ENCODE data around the gene DDX46.
"Not testable (repeated sequence)": the region's sequence is repeated elsewhere in the genome, so short reads cannot be mapped to it uniquely, and the experiment has no call there.

Gene DDX46

DNA sequence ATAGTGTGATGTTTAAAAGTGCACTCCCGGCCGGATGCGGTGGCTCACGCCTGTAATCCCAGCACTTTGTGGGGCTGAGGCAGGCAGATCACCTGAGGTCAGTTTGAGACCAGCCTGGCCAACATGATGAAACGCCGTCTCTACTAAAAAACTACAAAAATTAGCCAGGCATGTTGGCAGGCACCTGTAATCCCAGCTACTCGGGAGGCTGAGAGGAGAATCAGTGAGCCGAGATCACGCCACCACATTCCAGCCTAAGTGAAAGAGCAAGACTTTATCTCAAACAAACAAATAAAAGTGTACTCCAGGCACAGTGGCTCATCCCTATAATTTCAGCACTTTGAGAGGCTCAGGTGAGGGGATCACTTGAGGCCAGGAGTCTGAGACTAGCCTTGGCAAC is 79.8 kb downstream of the DDX46 start:
- H3K27ac Mint-ChIP-seq; intact Hi-C loops (cut with micrococcal nuclease); H3K4me3 Mint-ChIP-seq; H3K27me3 Mint-ChIP-seq; H3K9me3 Mint-ChIP-seq; H3K4me1 Mint-ChIP-seq (ENCODE audit: low read depth): not testable (repeated sequence)
- H3K36me3 Mint-ChIP-seq (ENCODE audit: low read depth) = peaks cover 60% of the 10 kb centered on the region

DNA sequence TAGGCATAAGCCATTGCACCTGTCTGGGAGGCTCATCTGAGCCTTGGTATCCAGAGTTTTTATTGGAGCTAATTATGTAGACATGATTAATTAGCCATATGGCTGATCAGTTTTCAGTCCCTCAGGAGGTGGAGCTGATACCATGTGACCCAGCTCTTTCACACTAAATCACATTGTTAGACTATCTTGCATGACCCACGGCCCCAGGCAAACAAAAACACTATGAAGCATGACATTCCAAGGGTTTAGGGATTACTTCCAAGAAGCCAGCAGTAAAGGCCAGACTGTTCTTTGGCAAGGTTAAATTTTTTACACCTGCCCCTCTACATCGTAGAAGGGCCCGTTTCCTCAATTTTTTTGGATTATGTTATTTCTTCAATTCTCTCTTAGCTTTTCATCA is 82.2 kb downstream of the DDX46 start:
- H3K36me3 Mint-ChIP-seq (ENCODE audit: low read depth) = peaks cover 54% of the 10 kb centered on the region
- H3K9me3 Mint-ChIP-seq = no peaks in the 10 kb centered on the region
- intact Hi-C loops (cut with micrococcal nuclease) = no loop called here
- no peak overlapping the region for H3K27ac Mint-ChIP-seq
- peaks cover 11% of the 10 kb centered on the region for H3K4me1 Mint-ChIP-seq (ENCODE audit: low read depth)
- H3K4me3 Mint-ChIP-seq = no peak overlapping the region
- H3K27me3 Mint-ChIP-seq = no peaks in the 10 kb centered on the region

DNA sequence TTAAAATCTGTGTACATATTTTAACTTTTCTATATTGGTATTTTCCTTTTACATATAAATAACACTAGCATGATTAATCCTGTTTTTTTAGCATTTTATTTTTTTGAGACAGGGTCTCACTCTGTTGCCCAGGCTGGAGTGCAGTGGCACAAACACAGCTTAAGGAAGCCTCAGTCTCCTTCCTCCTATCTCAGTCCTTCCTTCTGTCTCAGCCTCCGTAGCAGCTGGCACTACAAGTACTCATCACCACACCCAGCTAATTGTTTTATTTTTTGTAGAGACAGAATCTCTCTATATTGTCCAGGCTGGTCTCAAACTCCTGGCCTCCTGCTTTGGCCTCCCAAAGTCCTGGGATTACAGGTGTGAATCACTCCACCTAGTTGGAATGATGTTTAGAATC is 85.7 kb downstream of the DDX46 start:
- H3K36me3 Mint-ChIP-seq (ENCODE audit: low read depth) = peaks cover 61% of the 10 kb centered on the region
- no peaks in the 10 kb centered on the region for H3K27me3 Mint-ChIP-seq
- H3K9me3 Mint-ChIP-seq = no peaks in the 10 kb centered on the region
- H3K4me1 Mint-ChIP-seq (ENCODE audit: low read depth) = peaks cover 21% of the 10 kb centered on the region
- no peak overlapping the region for H3K4me3 Mint-ChIP-seq
- intact Hi-C loops (cut with micrococcal nuclease) = loop anchor here (2.0 kb wide), 1 partner anchor 61 kb away; the partner anchor contains the start of gene PCBD2
- peak overlapping the region; percentile 96 for H3K27ac Mint-ChIP-seq

GRCh38 chr5:134845335-134845851 is 86.8 kb downstream of the DDX46 start:
- Mint-ChIP-seq H3K9me3 (no peaks in the 10 kb centered on the region), H3K27ac (peak overlapping the region; percentile 96), H3K4me3 (peak overlapping the region; percentile 87), H3K4me1 (ENCODE audit: low read depth) (peaks cover 21% of the 10 kb centered on the region), H3K36me3 (ENCODE audit: low read depth) (peaks cover 59% of the 10 kb centered on the region), H3K27me3 (no peaks in the 10 kb centered on the region)
- intact Hi-C loops (cut with micrococcal nuclease) = loop anchor here (1.0 to 5.0 kb wide), 3 partner anchors 29 to 108 kb away; partner anchors contain the start of genes CAMLG, PCBD2 and TXNDC15

GRCh38 chr5:134845852-134846640 is 87.5 kb downstream of the DDX46 start, which contains the start of gene C5orf24:
C5orf24 (plus strand) TSS chr5:134845968; CDS start chr5:134854901, 8,933 bp downstream.
- H3K27ac Mint-ChIP-seq = peak within 1 kb of the TSS; percentile 96
- no peaks in the 10 kb centered on the region for H3K9me3 Mint-ChIP-seq
- peak within 1 kb of the TSS; percentile 87 for H3K4me3 Mint-ChIP-seq
- intact Hi-C loops (cut with micrococcal nuclease) = loop anchor here (1.0 to 5.0 kb wide), 3 partner anchors 28 to 109 kb away; partner anchors contain the start of genes CAMLG, PCBD2 and TXNDC15
- peaks cover 21% of the 10 kb centered on the region for H3K4me1 Mint-ChIP-seq (ENCODE audit: low read depth)
- H3K27me3 Mint-ChIP-seq = no peaks in the 10 kb centered on the region
- H3K36me3 Mint-ChIP-seq (ENCODE audit: low read depth) = peaks cover 60% of the 10 kb centered on the region

GRCh38 chr5:134846641-134846960 is 88.0 kb downstream of the DDX46 start:
- peak overlapping the region; percentile 96 for H3K27ac Mint-ChIP-seq
- peaks cover 63% of the 10 kb centered on the region for H3K36me3 Mint-ChIP-seq (ENCODE audit: low read depth)
- peaks cover 21% of the 10 kb centered on the region for H3K4me1 Mint-ChIP-seq (ENCODE audit: low read depth)
- no peaks in the 10 kb centered on the region for H3K27me3 Mint-ChIP-seq
- H3K9me3 Mint-ChIP-seq = no peaks in the 10 kb centered on the region
- intact Hi-C loops (cut with micrococcal nuclease) = loop anchor here (5.0 kb wide), 1 partner anchor 109 kb away; the partner anchor contains the start of gene CAMLG
- peak overlapping the region; percentile 87 for H3K4me3 Mint-ChIP-seq

DNA sequence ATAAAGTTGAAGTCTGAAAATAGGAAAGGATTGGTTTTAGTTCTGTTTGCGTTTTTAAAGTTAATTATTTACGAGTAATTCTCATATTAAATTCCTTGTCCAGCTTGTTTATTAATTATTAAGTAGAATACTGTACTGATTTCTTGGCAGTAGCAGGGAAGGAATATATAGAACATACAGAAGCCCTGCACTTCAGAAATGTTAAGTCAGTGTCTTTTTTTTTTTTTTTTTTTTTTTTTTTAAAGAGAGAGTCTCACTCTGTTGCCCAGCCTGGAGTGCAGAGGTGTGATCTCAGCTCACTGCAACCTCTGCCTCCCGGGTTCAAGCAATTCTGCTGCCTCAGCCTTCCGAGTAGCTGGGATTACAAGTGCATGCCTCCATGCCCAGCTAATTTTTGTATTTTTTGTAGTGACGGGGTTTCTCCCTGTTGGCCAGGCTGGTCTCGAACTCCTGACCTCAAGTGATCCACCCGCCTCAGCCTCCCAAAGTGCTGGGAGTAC is 90.9 kb downstream of the DDX46 start:
- H3K27ac Mint-ChIP-seq, H3K4me3 Mint-ChIP-seq, H3K9me3 Mint-ChIP-seq, H3K27me3 Mint-ChIP-seq: not testable (repeated sequence)
- Mint-ChIP-seq H3K36me3 (ENCODE audit: low read depth) (peaks cover 78% of the 10 kb centered on the region), H3K4me1 (ENCODE audit: low read depth) (peaks cover 21% of the 10 kb centered on the region)
- intact Hi-C loops (cut with micrococcal nuclease) = loop anchor here (5.0 kb wide), 1 partner anchor 112 kb away; the partner anchor contains the start of gene CAMLG

GRCh38 chr5:134851307-134851923 is 92.8 kb downstream of the DDX46 start:
- no peaks in the 10 kb centered on the region for H3K27me3 Mint-ChIP-seq
- intact Hi-C loops (cut with micrococcal nuclease) = no loop called here
- H3K36me3 Mint-ChIP-seq (ENCODE audit: low read depth) = peaks cover 81% of the 10 kb centered on the region
- H3K27ac Mint-ChIP-seq = no peak overlapping the region
- H3K9me3 Mint-ChIP-seq = no peaks in the 10 kb centered on the region
- no peak overlapping the region for H3K4me3 Mint-ChIP-seq
- peaks cover 11% of the 10 kb centered on the region for H3K4me1 Mint-ChIP-seq (ENCODE audit: low read depth)

DNA sequence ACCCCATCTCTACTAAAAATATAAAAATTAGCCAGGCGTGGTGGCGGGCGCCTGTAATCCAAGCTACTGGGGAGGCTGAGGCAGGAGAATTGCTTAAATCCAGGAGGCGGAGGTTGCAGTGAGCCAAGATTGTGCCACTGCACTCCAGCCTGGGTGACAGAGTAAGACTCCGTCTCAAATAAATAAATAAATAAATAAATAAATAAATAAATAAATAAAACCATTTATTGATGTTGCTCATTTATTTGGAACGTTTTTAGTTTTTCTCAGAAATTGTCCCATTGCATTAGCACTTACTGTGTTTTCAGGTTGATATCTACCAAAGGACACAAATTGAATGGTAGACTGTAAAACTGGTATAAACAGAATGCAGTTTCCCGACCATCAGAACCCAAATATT is 97.9 kb downstream of the DDX46 start:
- H3K4me3 Mint-ChIP-seq; H3K9me3 Mint-ChIP-seq; H3K4me1 Mint-ChIP-seq (ENCODE audit: low read depth); H3K27ac Mint-ChIP-seq; H3K27me3 Mint-ChIP-seq; intact Hi-C loops (cut with micrococcal nuclease): not testable (repeated sequence)
- peaks cover 72% of the 10 kb centered on the region for H3K36me3 Mint-ChIP-seq (ENCODE audit: low read depth)

GRCh38 chr5:134857401-134857800 is 98.8 kb downstream of the DDX46 start:
- Mint-ChIP-seq H3K36me3 (ENCODE audit: low read depth) (peaks cover 68% of the 10 kb centered on the region), H3K27ac (no peak overlapping the region), H3K4me1 (ENCODE audit: low read depth) (no peaks in the 10 kb centered on the region), H3K4me3 (no peak overlapping the region), H3K9me3 (no peaks in the 10 kb centered on the region), H3K27me3 (no peaks in the 10 kb centered on the region)
- intact Hi-C loops (cut with micrococcal nuclease) = no loop called here

GRCh38 chr5:134864707-134865106 is 106.1 kb downstream of the DDX46 start:
- Mint-ChIP-seq H3K36me3 (ENCODE audit: low read depth) (peaks cover 20% of the 10 kb centered on the region), H3K4me1 (ENCODE audit: low read depth) (no peaks in the 10 kb centered on the region), H3K4me3 (no peak overlapping the region), H3K9me3 (no peaks in the 10 kb centered on the region), H3K27me3 (no peaks in the 10 kb centered on the region), H3K27ac (no peak overlapping the region)
- intact Hi-C loops (cut with micrococcal nuclease) = no loop called here

DNA sequence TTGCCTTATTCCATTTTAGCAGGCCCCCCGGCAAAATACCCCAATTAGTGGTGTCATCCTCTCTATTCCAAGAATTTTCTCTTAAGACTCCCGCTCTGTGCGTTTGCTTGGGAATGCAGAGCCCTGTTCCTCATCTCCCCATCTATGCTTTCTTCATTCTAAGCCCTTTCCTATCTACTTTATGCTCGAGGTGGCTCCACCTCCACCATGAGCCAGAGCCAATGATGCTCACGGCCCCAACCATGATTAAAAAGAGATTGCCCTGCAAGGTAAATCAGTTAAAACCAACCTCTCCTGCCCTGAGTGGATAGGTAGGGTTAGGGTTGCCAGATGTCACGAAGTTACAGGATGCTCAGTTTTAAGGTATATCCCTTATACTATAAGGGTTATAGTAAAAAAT is 114.9 kb downstream of the DDX46 start:
- Mint-ChIP-seq H3K27me3 (no peaks in the 10 kb centered on the region), H3K9me3 (no peaks in the 10 kb centered on the region), H3K4me3 (no peak overlapping the region), H3K4me1 (ENCODE audit: low read depth) (peaks cover 35% of the 10 kb centered on the region), H3K27ac (peak overlapping the region; percentile 97), H3K36me3 (ENCODE audit: low read depth) (peaks cover 32% of the 10 kb centered on the region)
- intact Hi-C loops (cut with micrococcal nuclease) = no loop called here

DNA sequence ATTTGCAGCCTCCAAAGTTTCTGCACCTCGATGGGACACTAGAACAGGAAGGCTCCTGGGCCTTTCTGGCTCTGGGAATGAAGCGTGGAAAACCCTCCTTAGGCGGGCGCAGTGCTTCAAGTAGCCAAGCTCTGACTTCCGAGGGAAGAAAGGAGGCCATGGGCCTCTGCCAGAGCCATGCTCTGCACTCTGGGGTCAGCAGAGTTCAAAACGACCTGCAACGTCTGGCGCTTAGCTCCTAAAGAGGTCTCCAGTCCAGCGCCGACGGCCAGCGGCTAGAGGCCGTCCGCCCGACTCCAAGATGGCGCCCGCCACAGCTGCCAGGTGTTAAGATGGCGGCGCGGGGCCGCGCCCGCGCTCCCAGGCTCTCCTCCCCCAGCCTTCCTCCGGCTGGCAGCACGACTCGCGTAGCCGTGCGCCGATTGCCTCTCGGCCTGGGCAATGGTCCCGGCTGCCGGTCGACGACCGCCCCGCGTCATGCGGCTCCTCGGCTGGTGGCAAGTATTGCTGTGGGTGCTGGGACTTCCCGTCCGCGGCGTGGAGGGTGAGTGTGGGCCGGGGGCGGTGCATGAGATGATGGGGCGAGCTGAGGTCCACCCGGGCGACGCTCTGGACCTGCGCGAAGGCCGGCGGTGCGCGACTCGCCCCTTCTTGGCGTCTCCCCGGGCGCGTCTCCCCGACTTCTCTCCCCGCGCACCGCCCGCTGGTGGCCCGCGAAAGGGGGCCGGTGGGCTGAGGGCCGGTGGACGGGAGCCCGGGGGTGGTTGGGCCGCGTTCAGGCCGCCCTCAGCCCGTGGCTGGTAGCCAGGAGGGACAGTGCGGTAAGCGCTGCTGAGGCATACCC is 115.6 kb downstream of the DDX46 start, which contains the start of gene TXNDC15:
Gene TXNDC15 (plus strand): TSS at position 385 of the 844 bp plus-strand sequence. CDS start 57 bp downstream, at position 442.
- intact Hi-C loops (cut with micrococcal nuclease) = loop anchor here (1.0 to 2.0 kb wide), 2 partner anchors 29 to 31 kb away; partner anchors contain the start of genes C5orf24 and PCBD2
- H3K27me3 Mint-ChIP-seq = no peaks in the 10 kb centered on the region

More for the DNA sequence above, 115.6 kb downstream of the DDX46 start, which contains the start of gene TXNDC15:
- Mint-ChIP-seq H3K27ac (peak within 1 kb of the TSS; percentile 97), H3K4me3 (peak within 1 kb of the TSS; percentile 97), H3K36me3 (ENCODE audit: low read depth) (peaks cover 40% of the 10 kb centered on the region), H3K9me3 (no peaks in the 10 kb centered on the region), H3K4me1 (ENCODE audit: low read depth) (peaks cover 35% of the 10 kb centered on the region)
